ENCODE data around the gene PRDX2.
"Not testable (repeated sequence)": the region's sequence is repeated elsewhere in the genome, so short reads cannot be mapped to it uniquely, and the experiment has no call there.

Gene PRDX2

GRCh38 chr19:12821761-12822160 lies 20.2 kb upstream of the PRDX2 start:
- Histone ChIP-seq H3K4ac (ENCODE audit: low read depth in 1 of 2, low read length in 2 of 2) (no peak overlapping the region), H4K8ac (ENCODE audit: low read length) (no peak overlapping the region), H2BK5ac (ENCODE audit: low read depth, low read length, poor library complexity, severe bottlenecking) (no peak overlapping the region), H3K9me3 (ENCODE audit: control insufficient read depth, low read length) (peaks cover 4% of the 10 kb centered on the region), H3K9ac (ENCODE audit: low read length) (no peak overlapping the region), H3K27ac (ENCODE audit: low read length, poor library complexity, severe bottlenecking) (no peak overlapping the region), H3K23ac (ENCODE audit: low read length in 2 of 2) (no peak overlapping the region), H2AFZ (ENCODE audit: low read depth, low read length) (no peak overlapping the region), H2AK5ac (ENCODE audit: low read length, severe bottlenecking) (no peak overlapping the region), H4K91ac (ENCODE audit: low read length) (no peak overlapping the region), H3K4me3 (ENCODE audit: insufficient read depth in 1 of 2, low read depth in 1 of 2, low read length in 2 of 2) (no peak overlapping the region), H3K4me1 (ENCODE audit: control insufficient read depth, insufficient read depth, low read depth, low read length) (peaks cover 5% of the 10 kb centered on the region), H3K18ac (ENCODE audit: low read depth in 1 of 2, low read length in 2 of 2) (no peak overlapping the region), H3K14ac (ENCODE audit: low read length in 2 of 2) (no peak overlapping the region), H2BK12ac (ENCODE audit: low read length in 2 of 2) (no peak overlapping the region), H3K36me3 (ENCODE audit: control insufficient read depth in 1 of 2, insufficient read depth in 2 of 2, low read depth in 1 of 2, low read length in 2 of 2) (no peaks in the 10 kb centered on the region), H2BK15ac (ENCODE audit: low read depth, poor library complexity, severe bottlenecking) (no peak overlapping the region), H3K27me3 (ENCODE audit: control insufficient read depth in 1 of 2, insufficient read depth in 1 of 2, low read length in 2 of 2) (peaks cover 12 to 20% of the 10 kb centered on the region in 2 experiments), H2BK120ac (ENCODE audit: low read depth, low read length) (no peak overlapping the region), H3K4me2 (ENCODE audit: low read length, poor library complexity, severe bottlenecking) (no peak overlapping the region), H3K79me1 (replicated peaks; ENCODE audit: low read length, poor library complexity, severe bottlenecking) (no peaks in the 10 kb centered on the region)
- 98% methylated on average over 2 of the region's 2 CpGs for WGBS
- DNase-seq, result no peak

DNA sequence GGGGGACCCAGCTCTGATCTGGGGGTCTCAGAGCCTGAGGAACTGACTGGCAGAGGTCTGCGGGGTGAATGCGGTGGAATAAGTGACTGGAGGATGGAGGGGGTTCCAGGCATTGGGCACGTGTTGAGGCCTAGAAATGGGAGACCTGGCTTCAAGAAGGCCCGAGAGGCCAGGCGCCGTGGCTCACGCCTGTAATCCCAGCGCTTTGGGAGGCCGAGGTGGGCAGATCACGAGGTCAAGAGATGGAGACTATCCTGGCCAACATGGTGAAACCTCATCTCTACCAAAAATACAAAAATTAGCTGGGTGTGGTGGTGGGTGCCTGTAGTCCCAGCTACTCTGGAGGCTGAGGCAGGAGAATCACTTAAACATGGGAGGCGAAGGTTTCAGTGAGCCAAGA lies 16.2 kb upstream of the PRDX2 start:
- not testable (repeated sequence) for H2BK120ac ChIP-seq (ENCODE audit: low read depth, low read length); H3K79me1 ChIP-seq (replicated peaks; ENCODE audit: low read length, poor library complexity, severe bottlenecking); H3K4ac ChIP-seq (ENCODE audit: low read depth in 1 of 2, low read length in 2 of 2); H3K36me3 ChIP-seq (ENCODE audit: control insufficient read depth in 1 of 2, insufficient read depth in 2 of 2, low read depth in 1 of 2, low read length in 2 of 2); H3K23ac ChIP-seq (ENCODE audit: low read length in 2 of 2); H3K14ac ChIP-seq (ENCODE audit: low read length in 2 of 2); H3K27ac ChIP-seq (ENCODE audit: low read length, poor library complexity, severe bottlenecking); H2AK5ac ChIP-seq (ENCODE audit: low read length, severe bottlenecking); H3K18ac ChIP-seq (ENCODE audit: low read depth in 1 of 2, low read length in 2 of 2); H2BK15ac ChIP-seq (ENCODE audit: low read depth, poor library complexity, severe bottlenecking); H2AFZ ChIP-seq (ENCODE audit: low read depth, low read length); H3K4me3 ChIP-seq (ENCODE audit: insufficient read depth in 1 of 2, low read depth in 1 of 2, low read length in 2 of 2); H2BK12ac ChIP-seq (ENCODE audit: low read length in 2 of 2); H3K27me3 ChIP-seq (ENCODE audit: control insufficient read depth in 1 of 2, insufficient read depth in 1 of 2, low read length in 2 of 2); DNase-seq; H4K8ac ChIP-seq (ENCODE audit: low read length); H3K9ac ChIP-seq (ENCODE audit: low read length); H4K91ac ChIP-seq (ENCODE audit: low read length); H3K4me1 ChIP-seq (ENCODE audit: control insufficient read depth, insufficient read depth, low read depth, low read length); H2BK5ac ChIP-seq (ENCODE audit: low read depth, low read length, poor library complexity, severe bottlenecking); H3K4me2 ChIP-seq (ENCODE audit: low read length, poor library complexity, severe bottlenecking); H3K9me3 ChIP-seq (ENCODE audit: control insufficient read depth, low read length)
- WGBS, result 98% methylated on average over 10 of the region's 11 CpGs

DNA sequence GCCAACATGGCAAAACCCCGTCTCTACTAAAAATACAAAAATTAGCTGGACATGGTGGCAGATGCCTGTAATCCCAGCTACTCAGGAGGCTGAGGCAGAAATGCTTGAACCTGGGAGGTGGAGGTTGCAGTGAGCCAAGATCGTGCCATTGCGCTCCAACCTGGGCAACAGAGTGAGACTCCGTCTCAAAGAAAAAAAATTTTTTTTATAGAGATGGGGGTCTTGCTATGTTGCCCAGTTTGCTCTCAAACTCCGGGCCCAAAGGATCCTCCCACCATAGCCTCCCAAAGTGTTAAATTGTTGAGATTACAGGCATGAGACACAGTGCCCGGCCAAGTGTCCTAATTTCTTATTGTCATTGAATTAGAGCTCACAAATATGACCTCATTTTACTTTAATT lies 15.6 kb upstream of the PRDX2 start:
- not testable (repeated sequence) for H2BK5ac ChIP-seq (ENCODE audit: low read depth, low read length, poor library complexity, severe bottlenecking); H3K4me3 ChIP-seq (ENCODE audit: insufficient read depth in 1 of 2, low read depth in 1 of 2, low read length in 2 of 2); H3K9ac ChIP-seq (ENCODE audit: low read length); H3K9me3 ChIP-seq (ENCODE audit: control insufficient read depth, low read length); H4K91ac ChIP-seq (ENCODE audit: low read length); H2BK15ac ChIP-seq (ENCODE audit: low read depth, poor library complexity, severe bottlenecking); H2BK120ac ChIP-seq (ENCODE audit: low read depth, low read length); H4K8ac ChIP-seq (ENCODE audit: low read length); H3K18ac ChIP-seq (ENCODE audit: low read depth in 1 of 2, low read length in 2 of 2); H3K4me1 ChIP-seq (ENCODE audit: control insufficient read depth, insufficient read depth, low read depth, low read length); H2BK12ac ChIP-seq (ENCODE audit: low read length in 2 of 2); H3K36me3 ChIP-seq (ENCODE audit: control insufficient read depth in 1 of 2, insufficient read depth in 2 of 2, low read depth in 1 of 2, low read length in 2 of 2); DNase-seq; H3K4ac ChIP-seq (ENCODE audit: low read depth in 1 of 2, low read length in 2 of 2); H3K23ac ChIP-seq (ENCODE audit: low read length in 2 of 2); H3K14ac ChIP-seq (ENCODE audit: low read length in 2 of 2); H2AK5ac ChIP-seq (ENCODE audit: low read length, severe bottlenecking); H3K79me1 ChIP-seq (replicated peaks; ENCODE audit: low read length, poor library complexity, severe bottlenecking); H3K27ac ChIP-seq (ENCODE audit: low read length, poor library complexity, severe bottlenecking); H3K4me2 ChIP-seq (ENCODE audit: low read length, poor library complexity, severe bottlenecking); H2AFZ ChIP-seq (ENCODE audit: low read depth, low read length); H3K27me3 ChIP-seq (ENCODE audit: control insufficient read depth in 1 of 2, insufficient read depth in 1 of 2, low read length in 2 of 2)
- WGBS, result 93% methylated on average over 3 of the region's 6 CpGs

DNA sequence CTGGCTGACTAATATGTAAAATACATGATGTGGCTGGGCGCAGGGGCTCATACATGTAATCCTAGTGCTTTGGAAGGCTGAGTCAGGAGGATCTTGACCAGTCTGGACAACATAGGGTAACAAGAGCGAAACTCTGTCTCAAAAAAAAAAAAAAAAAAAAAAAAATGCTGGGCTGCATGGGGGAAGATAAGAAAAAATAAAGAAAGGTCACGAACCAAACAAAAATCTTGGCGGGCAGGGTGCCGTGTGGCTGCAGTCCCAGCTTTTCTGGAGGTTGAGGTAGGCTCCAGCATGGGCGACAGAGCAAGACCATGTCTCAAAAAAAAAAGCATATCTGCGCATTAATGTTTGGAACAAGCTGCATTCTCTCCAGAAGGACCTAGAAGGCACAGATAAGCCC lies 13.5 kb upstream of the PRDX2 start:
- H3K14ac ChIP-seq (ENCODE audit: low read length in 2 of 2), result no peak overlapping the region
- 97% methylated on average over 7 of the region's 7 CpGs for WGBS
- H3K4ac ChIP-seq (ENCODE audit: low read depth in 1 of 2, low read length in 2 of 2), result no peak overlapping the region
- no peak overlapping the region for H3K4me3 ChIP-seq (ENCODE audit: insufficient read depth in 1 of 2, low read depth in 1 of 2, low read length in 2 of 2)
- no peak overlapping the region for H2BK120ac ChIP-seq (ENCODE audit: low read depth, low read length)
- H3K27ac ChIP-seq (ENCODE audit: low read length, poor library complexity, severe bottlenecking), result no peak overlapping the region
- no peak overlapping the region for H2BK5ac ChIP-seq (ENCODE audit: low read depth, low read length, poor library complexity, severe bottlenecking)
- no peak overlapping the region for H2AFZ ChIP-seq (ENCODE audit: low read depth, low read length)
- H2BK12ac ChIP-seq (ENCODE audit: low read length in 2 of 2), result no peak overlapping the region
- no peak overlapping the region for H4K8ac ChIP-seq (ENCODE audit: low read length)
- H3K23ac ChIP-seq (ENCODE audit: low read length in 2 of 2), result no peak overlapping the region
- H2BK15ac ChIP-seq (ENCODE audit: low read depth, poor library complexity, severe bottlenecking), result no peak overlapping the region
- no peak overlapping the region for H3K4me2 ChIP-seq (ENCODE audit: low read length, poor library complexity, severe bottlenecking)
- H3K9me3 ChIP-seq (ENCODE audit: control insufficient read depth, low read length), result no peaks in the 10 kb centered on the region
- peaks cover 6 to 9% of the 10 kb centered on the region in 2 experiments for H3K36me3 ChIP-seq (ENCODE audit: control insufficient read depth in 1 of 2, insufficient read depth in 2 of 2, low read depth in 1 of 2, low read length in 2 of 2)
- no peaks in the 10 kb centered on the region for H3K27me3 ChIP-seq (ENCODE audit: control insufficient read depth in 1 of 2, insufficient read depth in 1 of 2, low read length in 2 of 2)
- H2AK5ac ChIP-seq (ENCODE audit: low read length, severe bottlenecking), result no peak overlapping the region
- H3K18ac ChIP-seq (ENCODE audit: low read depth in 1 of 2, low read length in 2 of 2), result no peak overlapping the region
- DNase-seq, result no peak
- no peak overlapping the region for H4K91ac ChIP-seq (ENCODE audit: low read length)
- H3K4me1 ChIP-seq (ENCODE audit: control insufficient read depth, insufficient read depth, low read depth, low read length), result no peaks in the 10 kb centered on the region
- no peak overlapping the region for H3K9ac ChIP-seq (ENCODE audit: low read length)
- no peaks in the 10 kb centered on the region for H3K79me1 ChIP-seq (replicated peaks; ENCODE audit: low read length, poor library complexity, severe bottlenecking)

Measured in mesenchymal stem cell (in vitro differentiated cells and primary cell).